NCI-H82 (cell line): ENCODE measurements around the gene PRR5L.

Source experiments
- DNase-seq: peaks from one replicate; lab custom pipeline; 2025; lab: John Stamatoyannopoulos, UW

The PRR5L gene

GRCh38 chr11:36326524-36327419 is 30.7 kb downstream of the PRR5L start:
- DNase-seq: no peak

GRCh38 chr11:36328966-36329673 is 33.0 kb downstream of the PRR5L start:
- no peak for DNase-seq

GRCh38 chr11:36330411-36330810 is 34.3 kb downstream of the PRR5L start:
- no peak for DNase-seq

- DNase-seq: no peak
These were observed 37.4 kb downstream of the PRR5L start for GRCh38 chr11:36333468-36333867.

- DNase-seq: peak; percentile 85
These were observed 37.8 kb downstream of the PRR5L start for GRCh38 chr11:36333897-36334296.

GRCh38 chr11:36339888-36340287 is 43.8 kb downstream of the PRR5L start:
- DNase-seq: no peak

- DNase-seq: peak; percentile 88
These were observed 44.8 kb downstream of the PRR5L start for GRCh38 chr11:36340897-36341296.

GRCh38 chr11:36341915-36342314 is 45.8 kb downstream of the PRR5L start:
- DNase-seq: no peak

GRCh38 chr11:36342327-36342726 is 46.2 kb downstream of the PRR5L start:
- no peak for DNase-seq

GRCh38 chr11:36343436-36343835 is 47.3 kb downstream of the PRR5L start:
- no peak for DNase-seq

GRCh38 chr11:36345084-36345511 is 49.0 kb downstream of the PRR5L start:
- DNase-seq: no peak

GRCh38 chr11:36345535-36346141 is 49.5 kb downstream of the PRR5L start:
- no peak for DNase-seq

- DNase-seq: no peak
These were observed 50.7 kb downstream of the PRR5L start for GRCh38 chr11:36346562-36347383.

GRCh38 chr11:36347384-36347906 is 51.4 kb downstream of the PRR5L start:
- DNase-seq: no peak

- DNase-seq: peak; percentile 34
These were observed 53.5 kb downstream of the PRR5L start for GRCh38 chr11:36349351-36350136.

- DNase-seq: no peak
These were observed 54.0 kb downstream of the PRR5L start for GRCh38 chr11:36350137-36350513.

GRCh38 chr11:36352922-36353321 is 56.8 kb downstream of the PRR5L start:
- DNase-seq: no peak

- DNase-seq: no peak
These were observed 58.3 kb downstream of the PRR5L start for GRCh38 chr11:36354221-36355003.

GRCh38 chr11:36356201-36356600 is 60.1 kb downstream of the PRR5L start:
- DNase-seq: no peak

GRCh38 chr11:36357831-36358230 is 61.7 kb downstream of the PRR5L start:
- no peak for DNase-seq
